Amniotic stem cell (primary cell): ENCODE measurements around the gene SNAP91.
"Not testable (repeated sequence)": the region's sequence is repeated elsewhere in the genome, so short reads cannot be mapped to it uniquely, and the experiment has no call there.

Experiments used
- DNase-seq: peaks from one replicate; lab custom pipeline; 2025; lab: John Stamatoyannopoulos, UW

The SNAP91 gene

GRCh38 chr6:83708970-83709747 is at the start of gene SNAP91:
Gene SNAP91, minus strand, starts transcription at chr6:83709101. Its CDS starts 1,174 bp downstream, at chr6:83707927.
- no peak for DNase-seq

- DNase-seq: no peak
Measured at GRCh38 chr6:83758533-83758932, 49.6 kb upstream of the SNAP91 start.

GRCh38 chr6:83757021-83757420 is 48.1 kb upstream of the SNAP91 start:
- DNase-seq: no peak

GRCh38 chr6:83756565-83756964 is 47.7 kb upstream of the SNAP91 start:
- no peak for DNase-seq

- not testable (repeated sequence) for DNase-seq
Measured at GRCh38 chr6:83752375-83752774, 43.5 kb upstream of the SNAP91 start.

GRCh38 chr6:83741089-83741488 is 32.2 kb upstream of the SNAP91 start:
- DNase-seq: no peak

- DNase-seq: no peak
Measured at GRCh38 chr6:83735461-83735860, 26.6 kb upstream of the SNAP91 start.

- no peak for DNase-seq
Measured at GRCh38 chr6:83729871-83730270, 21.0 kb upstream of the SNAP91 start.

GRCh38 chr6:83722876-83723275 is 14.0 kb upstream of the SNAP91 start:
- DNase-seq: no peak

GRCh38 chr6:83717809-83718208 is 8.9 kb upstream of the SNAP91 start:
- no peak for DNase-seq

- DNase-seq: no peak
Measured at GRCh38 chr6:83711958-83712357, 3.1 kb upstream of the SNAP91 start.

GRCh38 chr6:83709748-83710050 is 798 bp upstream of the SNAP91 start:
- no peak for DNase-seq

- no peak for DNase-seq
Measured at GRCh38 chr6:83708546-83708969, 343 bp downstream of the SNAP91 start.

- DNase-seq: no peak
Measured at GRCh38 chr6:83707829-83708545, 914 bp downstream of the SNAP91 start.

GRCh38 chr6:83702749-83703148 is 6.2 kb downstream of the SNAP91 start:
- no peak for DNase-seq

GRCh38 chr6:83702077-83702476 is 6.8 kb downstream of the SNAP91 start:
- DNase-seq: no peak

- DNase-seq: no peak
Measured at GRCh38 chr6:83696674-83697073, 12.2 kb downstream of the SNAP91 start.

- no peak for DNase-seq
Measured at GRCh38 chr6:83685481-83685880, 23.4 kb downstream of the SNAP91 start.

- no peak for DNase-seq
Measured at GRCh38 chr6:83677791-83678190, 31.1 kb downstream of the SNAP91 start.

- DNase-seq: no peak
Measured at GRCh38 chr6:83637953-83638352, 70.9 kb downstream of the SNAP91 start.

- no peak for DNase-seq
Measured at GRCh38 chr6:83636800-83637199, 72.1 kb downstream of the SNAP91 start.

GRCh38 chr6:83633609-83634008 is 75.3 kb downstream of the SNAP91 start:
- no peak for DNase-seq

GRCh38 chr6:83633149-83633548 is 75.8 kb downstream of the SNAP91 start:
- no peak for DNase-seq

- DNase-seq: not testable (repeated sequence)
Measured at GRCh38 chr6:83629908-83630307, 79.0 kb downstream of the SNAP91 start.
